IMR-90 (cell line): ENCODE data around the gene ADCK2.

Experiments
- CEBPB ChIP-seq: IDR thresholded peaks from 2 replicates; pipeline ENCODE4 v1.6.1; 2012; ENCODE audit warnings: low read depth, low read length, improper control_type of control experiment
- CTCF ChIP-seq: conservative IDR thresholded peaks from 2 replicates; pipeline ENCODE4 v1.5.1; 2012; ENCODE audit warnings: mild to moderate bottlenecking, low read depth, low read length, improper control_type of control experiment
- MAFK ChIP-seq: IDR thresholded peaks from 2 replicates; pipeline ENCODE4 v1.6.1; 2012; ENCODE audit warnings: low read depth, low read length, improper control_type of control experiment
- POLR2A ChIP-seq: IDR thresholded peaks from 2 replicates; pipeline ENCODE4 v1.6.1; 2012; ENCODE audit warnings: mild to moderate bottlenecking, low read depth, low read length
- RAD21 ChIP-seq: IDR thresholded peaks from 2 replicates; pipeline ENCODE4 v1.6.1; 2012; ENCODE audit warnings: low read length, improper control_type of control experiment
- RFX5 ChIP-seq: IDR thresholded peaks from 2 replicates; pipeline ENCODE4 v1.8.0; 2012; ENCODE audit warnings: low read depth, mild to moderate bottlenecking, low read length, moderate library complexity

GRCh38 chr7:140723006-140723405, 50.3 kb downstream of the ADCK2 start:
- TF ChIP-seq CTCF: no peak
- TF ChIP-seq RFX5: no peak
- no peak for TF ChIP-seq POLR2A
- TF ChIP-seq RAD21: no peak
- TF ChIP-seq MAFK: no peak
- TF ChIP-seq CEBPB: no peak
